Breast epithelium (tissue), 4 donors: ENCODE results near the gene UNC13C. TPM values are rescaled to one million over a fixed set of nuclear protein-coding genes. Genes with fewer than 3 reads are reported as not detected.

Experiments used
- DNase-seq, 2 donors: peaks; one replicate each; pipeline ENCODE4 v3.0.0-alpha.2; 2019; ENCODE audit warnings: low spot score in 2 of 2
- H3K27ac ChIP-seq, 2 donors: fragments of 200-600 bp; sonication (generic) in 1 of 2; one replicate each; pipeline ENCODE4 v1.5.1; 2016 to 2019; ENCODE audit warnings: mild to moderate bottlenecking in 1 of 2
- H3K27me3 ChIP-seq, 2 donors: fragments of 200-600 bp; sonication (generic) in 1 of 2; one replicate each; pipeline versions ENCODE4 v1.5.1 to v1.6.0; 2017 to 2019; ENCODE audit warnings: control low read depth in 1 of 2, mild to moderate bottlenecking in 1 of 2
- H3K36me3 ChIP-seq: fragments of 200-600 bp; one replicate; pipeline ENCODE4 v1.5.1; 2019
- H3K4me1 ChIP-seq, 2 donors: fragments of 200-600 bp; sonication (generic); one replicate each; pipeline ENCODE4 v1.5.1; 2016 to 2019; ENCODE audit warnings: control low read depth in 1 of 2
- H3K4me3 ChIP-seq, 3 donors: fragments of 200-600 bp; sonication (generic); 1 replicate in 2 of 3; 2 replicates in 1 of 3; pipeline ENCODE4 v1.5.1; 2016 to 2019; ENCODE audit warnings: mild to moderate bottlenecking in 3 of 3, moderate library complexity in 2 of 3
- H3K9me3 ChIP-seq, 2 donors: fragments of 200-600 bp; sonication (generic) in 1 of 2; one replicate each; pipeline ENCODE4 v1.5.1; 2016 to 2019; ENCODE audit warnings: control low read depth in 1 of 2
- CTCF ChIP-seq, 3 donors: fragments of 450-650 bp; IDR thresholded peaks; one replicate each; pipeline ENCODE4 v1.5.1; 2016 to 2017; ENCODE audit warnings: antibody characterized with exemption in 3 of 3, mild to moderate bottlenecking in 3 of 3, moderate library complexity in 3 of 3
- POLR2A ChIP-seq: fragments of 450-650 bp; IDR thresholded peaks from one replicate; pipeline ENCODE4 v1.6.1; 2016; ENCODE audit warnings: antibody characterized with exemption, mild to moderate bottlenecking, moderate library complexity
- POLR2AphosphoS5 ChIP-seq, 3 donors: sonication (generic); formaldehyde crosslinking; IDR thresholded peaks; one replicate each; pipeline ENCODE4 v1.6.1; 2017; ENCODE audit warnings: antibody characterized with exemption in 3 of 3
- intact Hi-C: fragments of 100-400 bp; cut with DNase I; formaldehyde crosslinking; loops from one replicate; pipeline ENCODE4 v1.15.1; 2023; ENCODE audit warnings: low total_unique reads
- total RNA-seq, 3 donors: library from RNA; depleted of rRNA; stranded (reverse); fragments of >200 nt; gene quantifications; one replicate each; pipeline ENCODE4 v1.1.0, GENCODE V29; 2016

The UNC13C gene
- total RNA-seq, 3 donors from 2014 or later = 0.32 to 2.9 (median 0.88) TPM

- H3K36me3 ChIP-seq = no peaks in the 10 kb centered on the region
- DNase-seq = no peak
- H3K4me1 ChIP-seq = no peaks in the 10 kb centered on the region
- no peaks in the 10 kb centered on the region for H3K27me3 ChIP-seq
- peaks cover 0 to 21% of the 10 kb centered on the region in 2 donors for H3K9me3 ChIP-seq
- no peak overlapping the region for H3K27ac ChIP-seq
- H3K4me3 ChIP-seq = no peak overlapping the region
- intact Hi-C loops = no loop called here
- TF ChIP-seq CTCF (IDR thresholded peaks at IDR 0.05) (no peak), POLR2A (no peak)
Measured at GRCh38 chr15:54482251-54482650, 504.0 kb downstream of the UNC13C start.

GRCh38 chr15:54500330-54500729 is 522.1 kb downstream of the UNC13C start:
- H3K9me3 ChIP-seq = no peaks in the 10 kb centered on the region
- H3K4me1 ChIP-seq = no peaks in the 10 kb centered on the region
- H3K27me3 ChIP-seq = no peaks in the 10 kb centered on the region
- intact Hi-C loops = no loop called here
- H3K4me3 ChIP-seq = no peak overlapping the region
- H3K36me3 ChIP-seq = no peaks in the 10 kb centered on the region
- TF ChIP-seq POLR2AphosphoS5 (IDR thresholded peaks at IDR 0.05) (no peak), POLR2A (no peak), CTCF (IDR thresholded peaks at IDR 0.05) (no peak)
- no peak overlapping the region for H3K27ac ChIP-seq
- no peak for DNase-seq

GRCh38 chr15:54502416-54503075 is 524.3 kb downstream of the UNC13C start:
- H3K4me3 ChIP-seq = no peak overlapping the region
- intact Hi-C loops = no loop called here
- H3K27me3 ChIP-seq = no peaks in the 10 kb centered on the region
- H3K27ac ChIP-seq = no peak overlapping the region
- H3K36me3 ChIP-seq = no peaks in the 10 kb centered on the region
- DNase-seq = no peak
- H3K9me3 ChIP-seq = no peaks in the 10 kb centered on the region
- no peaks in the 10 kb centered on the region for H3K4me1 ChIP-seq
- TF ChIP-seq CTCF (IDR thresholded peaks at IDR 0.05) (no peak), POLR2A (no peak), POLR2AphosphoS5 (IDR thresholded peaks at IDR 0.05) (no peak)

- no peak for TF ChIP-seq CTCF (IDR thresholded peaks at IDR 0.05)
- TF ChIP-seq POLR2AphosphoS5 (IDR thresholded peaks at IDR 0.05) = no peak
- no peak for TF ChIP-seq POLR2A
- Histone ChIP-seq H3K27me3 (no peaks in the 10 kb centered on the region), H3K36me3 (no peaks in the 10 kb centered on the region), H3K4me1 (no peaks in the 10 kb centered on the region), H3K9me3 (no peaks in the 10 kb centered on the region), H3K4me3 (no peak overlapping the region), H3K27ac (no peak overlapping the region)
- intact Hi-C loops = no loop called here
- DNase-seq = no peak
Measured at GRCh38 chr15:54504695-54505094, 526.5 kb downstream of the UNC13C start.

GRCh38 chr15:54506977-54507524 is 528.8 kb downstream of the UNC13C start:
- Histone ChIP-seq H3K36me3 (no peaks in the 10 kb centered on the region), H3K9me3 (no peaks in the 10 kb centered on the region), H3K27ac (no peak overlapping the region), H3K4me1 (no peaks in the 10 kb centered on the region), H3K27me3 (no peaks in the 10 kb centered on the region), H3K4me3 (no peak overlapping the region)
- intact Hi-C loops = no loop called here
- no peak for DNase-seq
- TF ChIP-seq POLR2A (no peak), CTCF (IDR thresholded peaks at IDR 0.05) (no peak), POLR2AphosphoS5 (IDR thresholded peaks at IDR 0.05) (no peak)
